HepG2 (cell line): Measurements from ENCODE around the gene ZNF485. TPM values are rescaled to one million over a fixed set of nuclear protein-coding genes. Genes with fewer than 3 reads are reported as not detected.
A peak's percentile ranks its signal among the peaks of the same experiment; 100 is the strongest.

Experiments
- ATAC-seq: fragments of 200-7000 bp; cut with Tn5 transposase; 3 replicates; pipeline ENCODE4 v1.9.1; 2020; ENCODE audit warnings: mild to moderate bottlenecking, moderate library complexity
- BruUV-seq: library from RNA; stranded (reverse); fragments of 400-500 nt; replicated peaks from 2 replicates; lab custom pipeline; 2021; lab: Mats Ljungman, UMichigan
- CTCF ChIA-PET: fragments of 300-600 bp; formaldehyde crosslinking; extraction: SDS; loops from one replicate; lab custom pipeline; 2021; ENCODE audit warnings: low total read pairs, inconsistent platforms, low intra/inter-chr PET ratio; lab: Yijun Ruan, JAX
- POLR2A ChIA-PET: fragments of 350-600 bp; sonication (Branson Sonifier 250); formaldehyde crosslinking; loops from one replicate; lab custom pipeline; 2020; ENCODE audit warnings: antibody characterized with exemption, inconsistent platforms; lab: Yijun Ruan, JAX
- DNase-seq: peaks from one replicate; pipeline ENCODE4 v3.0.0-alpha.2; 2015; ENCODE audit warnings: low spot score
- FAIRE-seq: peaks from 3 replicates; lab custom pipeline; 2011; peaks lifted over from hg19 to GRCh38; lab: Jason Lieb, UNC
- H2AFZ ChIP-seq: one replicate; pipeline ENCODE4 v1.6.1; 2011; ENCODE audit warnings: low read length, inconsistent platforms
- H3K27ac ChIP-seq: fragments of 300-600 bp; 3 replicates; pipeline ENCODE4 v1.8.0; 2011; ENCODE audit warnings: mixed run types, mild to moderate bottlenecking, mixed read lengths, low read length, inconsistent platforms; ENCODE audit not compliant: insufficient read depth; ENCODE audit errors: extremely low read length
- H3K27me3 ChIP-seq, 2 experiments: fragments of 200-600 bp in 1 of 2; 2 replicates in 1 of 2; 3 replicates in 1 of 2; pipeline versions ENCODE4 v1.6.0 to v1.8.0; 2011; ENCODE audit warnings: low read length in 2 of 2, mild to moderate bottlenecking in 2 of 2, moderate library complexity in 2 of 2, inconsistent platforms in 1 of 2; ENCODE audit not compliant: insufficient read depth in 2 of 2, control insufficient read depth in 1 of 2
- H3K36me3 ChIP-seq, 2 experiments: fragments of 200-600 bp in 1 of 2; replicated peaks in 1 of 2; 2 replicates in 1 of 2; 3 replicates in 1 of 2; pipeline versions ENCODE4 v1.5.1 to v1.8.0; 2011; ENCODE audit warnings: low read length in 2 of 2, inconsistent platforms in 1 of 2; ENCODE audit not compliant: insufficient read depth in 2 of 2, control insufficient read depth in 1 of 2
- H3K4me1 ChIP-seq: 2 replicates; pipeline ENCODE4 v1.5.1; 2012; ENCODE audit warnings: low read length, inconsistent platforms; ENCODE audit not compliant: insufficient read depth
- H3K4me2 ChIP-seq: 2 replicates; pipeline ENCODE4 v1.6.0; 2011; ENCODE audit warnings: low read depth, low read length, inconsistent platforms
- H3K4me3 ChIP-seq, 3 experiments: fragments of 200-600 bp in 1 of 3; sonication (generic), shearing (Covaris generic) in 1 of 3; replicated peaks in 1 of 3; 2 replicates each; pipeline ENCODE4 v1.5.1; 2011 to 2016; ENCODE audit warnings: low read length in 3 of 3, inconsistent platforms in 2 of 3, low read depth in 2 of 3, mild to moderate bottlenecking in 2 of 3, control low read depth in 1 of 3, mixed read lengths in 1 of 3; ENCODE audit not compliant: insufficient read depth in 1 of 3
- H3K79me2 ChIP-seq: one replicate; pipeline ENCODE4 v1.6.1; 2011; ENCODE audit warnings: low read length, inconsistent platforms; ENCODE audit not compliant: insufficient read depth
- H3K9ac ChIP-seq: 2 replicates; pipeline ENCODE4 v1.6.0; 2011; ENCODE audit warnings: mild to moderate bottlenecking, low read depth, low read length, inconsistent platforms; ENCODE audit not compliant: insufficient read depth
- H3K9me3 ChIP-seq: 2 replicates; pipeline ENCODE4 v1.5.1; 2012; ENCODE audit warnings: mild to moderate bottlenecking, low read length
- H4K20me1 ChIP-seq: 2 replicates; pipeline ENCODE4 v1.6.0; 2011; ENCODE audit warnings: inconsistent platforms, mild to moderate bottlenecking, low read length, moderate library complexity; ENCODE audit not compliant: insufficient read depth
- CEBPG ChIP-seq: IDR thresholded peaks from 2 replicates; pipeline ENCODE4 v1.6.1; 2016
- CHD2 ChIP-seq: IDR thresholded peaks from 2 replicates; pipeline ENCODE4 v1.6.1; 2011; ENCODE audit warnings: low read depth, low read length, improper control_type of control experiment
- MYC ChIP-seq: sonication (generic); formaldehyde crosslinking; IDR thresholded peaks from 2 replicates; pipeline ENCODE4 v1.9.0; 2021; ENCODE audit warnings: missing genetic modification reagents, borderline replicate concordance
- PTBP1 ChIP-seq: fragments of 200-400 bp; formaldehyde crosslinking; IDR thresholded peaks from 2 replicates; pipeline ENCODE4 v1.6.1; 2018; ENCODE audit warnings: low read length, low read depth; ENCODE audit not compliant: poor library complexity, severe bottlenecking
- RAD51 ChIP-seq: fragments of 450-650 bp; IDR thresholded peaks from 2 replicates; pipeline ENCODE4 v1.6.1; 2016; ENCODE audit warnings: borderline replicate concordance
- RELA ChIP-seq: sonication (generic); formaldehyde crosslinking; IDR thresholded peaks from 2 replicates; pipeline ENCODE4 v1.4.0; 2020; ENCODE audit warnings: missing genetic modification reagents
- SALL1 ChIP-seq: sonication (generic); formaldehyde crosslinking; IDR thresholded peaks from 2 replicates; pipeline ENCODE4 v1.8.0; 2022; ENCODE audit warnings: mild to moderate bottlenecking, missing genetic modification reagents
- SAP130 ChIP-seq: IDR thresholded peaks from 2 replicates; pipeline ENCODE4 v1.6.1; 2016; ENCODE audit warnings: low read depth
- ZFP90 ChIP-seq: sonication (generic); formaldehyde crosslinking; IDR thresholded peaks from 2 replicates; pipeline ENCODE4 v1.8.0; 2022; ENCODE audit warnings: missing genetic modification reagents, mild to moderate bottlenecking, inconsistent platforms, borderline replicate concordance
- ZNF350 ChIP-seq: sonication (generic); formaldehyde crosslinking; IDR thresholded peaks from 2 replicates; pipeline ENCODE4 v1.4.0; 2020; ENCODE audit warnings: mild to moderate bottlenecking, low read depth, missing genetic modification reagents, borderline replicate concordance
- ZNF44 ChIP-seq: sonication (generic); formaldehyde crosslinking; IDR thresholded peaks from 2 replicates; pipeline ENCODE4 v1.5.1; 2020; ENCODE audit warnings: mild to moderate bottlenecking, missing genetic modification reagents
- ZNF598 ChIP-seq: sonication (generic); formaldehyde crosslinking; IDR thresholded peaks from 2 replicates; pipeline ENCODE4 v1.5.1; 2020; ENCODE audit warnings: mild to moderate bottlenecking, missing genetic modification reagents, borderline replicate concordance
- ZNF703 ChIP-seq: sonication (generic); formaldehyde crosslinking; IDR thresholded peaks from 2 replicates; pipeline ENCODE4 v1.5.1; 2020; ENCODE audit warnings: missing genetic modification reagents, mild to moderate bottlenecking, moderate library complexity, borderline replicate concordance
- WGBS: methylation state at CpG from one replicate; pipeline ENCODE4 v1.1.6; 2017; ENCODE audit warnings: low lambda C conversion rate; 5-methylcytosine and 5-hydroxymethylcytosine counted together
- in situ Hi-C: cut with HindIII; loops from 2 replicates; pipeline ENCODE4 v1.10.0; 2017; ENCODE audit warnings: low pct_unique_long_range_greater_than_20kb; ENCODE audit not compliant: extremely low pct_ligation_motif_present
- intact Hi-C: fragments of 100-400 bp; cut with micrococcal nuclease; formaldehyde crosslinking; loops from one replicate; pipeline ENCODE4 v1.10.0; 2022; ENCODE audit not compliant: unreplicated experiment
- polyA plus RNA-seq, 8 experiments: library from polyadenylated mRNA; depleted of rRNA in 3 of 8; stranded (reverse) in 7 of 8; unstranded in 1 of 8; fragments of >200 nt; fragmentation: Illumina TruSeq in 4 of 8; extraction: Trizol in 4 of 8; gene quantifications; 2 replicates each; pipeline versions ENCODE4 v1.2.1 to v1.2.3, GENCODE V29; 2011 to 2016; ENCODE audit warnings: low read depth in 4 of 8, missing spikeins in 1 of 8, mixed read lengths in 1 of 8; ENCODE audit not compliant: insufficient read depth in 1 of 8
- total RNA-seq, 5 experiments: library from RNA; depleted of rRNA; stranded (reverse); fragments of >200 nt; fragmentation: Illumina TruSeq; extraction: Trizol; gene quantifications; 2 replicates each; pipeline ENCODE4 v1.2.3, GENCODE V29; 2016; ENCODE audit warnings: low read depth in 1 of 5
- TF ChIP-seq, protein P1 (sequence below): sonication (generic); formaldehyde crosslinking; IDR thresholded peaks from 2 replicates; pipeline ENCODE4 v1.4.0; 2020; ENCODE audit warnings: missing genetic modification reagents
- TF ChIP-seq, protein P2 (sequence below): sonication (generic); formaldehyde crosslinking; IDR thresholded peaks from 2 replicates; pipeline ENCODE4 v1.5.0; 2020; ENCODE audit warnings: missing genetic modification reagents
- TF ChIP-seq, protein P3 (sequence below): sonication (generic); formaldehyde crosslinking; IDR thresholded peaks from 2 replicates; pipeline ENCODE4 v1.4.0; 2020; ENCODE audit warnings: missing genetic modification reagents, low read depth, mild to moderate bottlenecking, borderline replicate concordance

The ZNF485 gene
- total and polyA plus RNA-seq, 2 of the 13 experiments (the other 11 are each of a cell fraction or from before 2014, with no cell fraction given), result 1.4 to 3.3 TPM

DNA sequence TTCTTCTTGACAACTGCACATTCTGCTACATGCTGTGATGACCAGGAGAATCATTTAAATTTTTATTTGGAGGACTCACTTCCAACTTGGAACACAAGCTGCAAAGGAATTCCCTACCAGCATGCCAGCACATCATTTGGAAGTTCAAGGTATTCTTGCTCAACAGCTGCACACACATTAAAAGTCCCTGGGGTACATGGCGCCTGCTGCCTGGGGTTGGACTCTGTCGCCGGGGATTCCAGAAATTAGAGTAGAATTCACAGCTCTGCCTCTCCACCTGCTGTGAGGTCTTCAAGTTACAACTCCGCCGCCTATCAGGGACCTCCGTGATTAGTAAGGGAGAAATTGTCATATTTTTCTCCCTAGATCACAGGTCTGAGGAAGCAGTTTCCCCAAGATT lies 41.3 kb downstream of the ZNF485 start (continued):
- TF ChIP-seq, protein P1, sequence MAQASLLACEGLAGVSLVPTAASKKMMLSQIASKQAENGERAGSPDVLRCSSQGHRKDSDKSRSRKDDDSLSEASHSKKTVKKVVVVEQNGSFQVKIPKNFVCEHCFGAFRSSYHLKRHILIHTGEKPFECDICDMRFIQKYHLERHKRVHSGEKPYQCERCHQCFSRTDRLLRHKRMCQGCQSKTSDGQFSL (CRISPR knock-in tag), result no peak
- TF ChIP-seq CHD2, result no peak
- TF ChIP-seq ZNF44 (CRISPR knock-in tag), result no peak
- TF ChIP-seq, protein P2, sequence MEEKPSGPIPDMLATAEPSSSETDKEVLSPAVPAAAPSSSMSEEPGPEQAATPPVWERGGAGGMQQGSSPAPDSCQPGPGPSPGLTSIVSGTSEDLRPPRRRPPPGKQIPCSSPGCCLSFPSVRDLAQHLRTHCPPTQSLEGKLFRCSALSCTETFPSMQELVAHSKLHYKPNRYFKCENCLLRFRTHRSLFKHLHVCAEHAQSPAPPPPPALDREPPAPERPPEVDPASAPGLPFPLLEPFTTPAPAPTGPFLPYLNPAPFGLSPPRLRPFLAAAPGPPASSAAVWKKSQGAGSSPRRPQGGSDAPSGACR (CRISPR knock-in tag), result no peak
- 0 out of 2 replicates have a peak, but pooled peaks have one; percentile 23 for TF ChIP-seq CEBPG (CRISPR knock-in tag)
- no peak for TF ChIP-seq ZNF350 (CRISPR knock-in tag)
- no peak for TF ChIP-seq ZFP90 (CRISPR knock-in tag)
- no peak for TF ChIP-seq RELA
- no peak for TF ChIP-seq PTBP1
- TF ChIP-seq, all 625 proteins: peak for 4

DNA sequence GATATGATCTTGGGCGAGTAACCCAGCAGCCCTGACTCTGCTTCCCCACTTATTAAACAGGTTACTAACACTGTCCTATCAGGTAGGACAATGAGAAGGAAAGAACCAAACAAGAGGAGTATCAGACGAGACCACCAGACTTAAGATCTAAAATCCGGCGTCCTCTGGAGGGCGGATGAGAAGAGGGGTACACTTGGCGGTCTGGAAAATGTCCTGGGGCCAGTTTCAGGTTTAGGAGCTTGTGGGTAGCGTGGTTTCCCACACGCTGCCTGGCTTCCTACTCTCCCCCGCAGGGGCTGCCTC lies 41.8 kb downstream of the ZNF485 start:
- H3K9me3 ChIP-seq, result no peaks in the 10 kb centered on the region
- FAIRE-seq, result no peak
- ChIA-PET POLR2A (interaction anchor here (2.2 kb wide), 1 partner anchor 41 kb away, joined by 4 read pairs; no protein-coding TSS in a partner anchor), CTCF (no interaction called here)
- in situ Hi-C loops, result no loop called here
- H3K36me3 ChIP-seq, result 0 out of 5 replicates have a peak, but pooled peaks cover 0 to 4% of the 10 kb centered on the region in 2 experiments
- H4K20me1 ChIP-seq, result no peaks in the 10 kb centered on the region
- peak overlapping the region; percentile 1 for H2AFZ ChIP-seq
- peaks cover 3 to 8% of the 10 kb centered on the region in 2 experiments; a peak in 4 of 5 replicates for H3K27me3 ChIP-seq
- peak overlapping the region; percentile 72; the same call in 1 of the 2 replicates for H3K9ac ChIP-seq
- no peak overlapping the region for H3K27ac ChIP-seq
- H3K4me3 ChIP-seq, result peak overlapping the region; percentile 54 to 70 (median 68)
- peak overlapping the region; percentile 84 for H3K4me2 ChIP-seq
- DNase-seq, result no peak
- ATAC-seq, result no peak
- 76% methylated on average over 6 of the region's 9 CpGs for WGBS
- BruUV-seq, result no TSS peak
- no peaks in the 10 kb centered on the region for H3K79me2 ChIP-seq
- intact Hi-C loops, result no loop called here
- TF ChIP-seq SALL1 (CRISPR knock-in tag), result 0 out of 2 replicates have a peak, but pooled peaks have one; percentile 2
- TF ChIP-seq SAP130, result no peak
- TF ChIP-seq ZNF703 (CRISPR knock-in tag), result no peak
- TF ChIP-seq RAD51, result no peak
- no peak for TF ChIP-seq ZNF598 (CRISPR knock-in tag)
- TF ChIP-seq, protein P3, sequence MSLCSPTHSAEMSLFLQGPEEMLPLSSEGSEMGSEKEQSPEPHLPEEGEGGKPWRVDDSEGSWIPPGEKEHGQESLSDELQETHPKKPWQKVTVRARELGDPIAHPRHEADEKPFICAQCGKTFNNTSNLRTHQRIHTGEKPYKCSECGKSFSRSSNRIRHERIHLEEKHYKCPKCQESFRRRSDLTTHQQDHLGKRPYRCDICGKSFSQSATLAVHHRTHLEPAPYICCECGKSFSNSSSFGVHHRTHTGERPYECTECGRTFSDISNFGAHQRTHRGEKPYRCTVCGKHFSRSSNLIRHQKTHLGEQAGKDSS (CRISPR knock-in tag), result no peak
- TF ChIP-seq MYC, result no peak
- peaks cover 22% of the 10 kb centered on the region for H3K4me1 ChIP-seq
